ENCODE data around the gene IRF2BP2. TPM values are rescaled to one million over a fixed set of nuclear protein-coding genes. Genes with fewer than 3 reads are reported as not detected.

IRF2BP2 gene
- total and polyA plus RNA-seq, 2 of the 13 experiments (the other 11 are each of a cell fraction or from before 2014, with no cell fraction given): 140 to 147 TPM

GRCh38 chr1:234562334-234562733, 47.6 kb downstream of the IRF2BP2 start (continued):
- TF ChIP-seq ZBTB46 (CRISPR knock-in tag; IDR thresholded peaks at IDR 0.05; ENCODE audit: borderline replicate concordance) (no peak), BATF2 (CRISPR knock-in tag; IDR thresholded peaks at IDR 0.05) (no peak), ZNF674 (CRISPR knock-in tag; IDR thresholded peaks at IDR 0.05; ENCODE audit: low read depth) (no peak), MNT (IDR thresholded peaks at IDR 0.05) (no peak)

- Histone ChIP-seq H3K79me2 (ENCODE audit: insufficient read depth, low read length) (no peaks in the 10 kb centered on the region), H3K36me3 (replicated peaks in 1 of 2; ENCODE audit: control insufficient read depth in 1 of 2, insufficient read depth in 2 of 2, low read length in 2 of 2) (no peaks in the 10 kb centered on the region), H2AFZ (ENCODE audit: low read length) (no peak overlapping the region), H3K4me1 (ENCODE audit: insufficient read depth, low read length) (peaks cover 78% of the 10 kb centered on the region), H4K20me1 (ENCODE audit: insufficient read depth, low read length) (no peaks in the 10 kb centered on the region), H3K4me3 (replicated peaks in 1 of 3; ENCODE audit: insufficient read depth in 1 of 3, low read depth in 2 of 3, low read length in 3 of 3) (no peak overlapping the region), H3K27me3 (ENCODE audit: control insufficient read depth in 1 of 2, insufficient read depth in 2 of 2, low read length in 2 of 2) (no peaks in the 10 kb centered on the region), H3K4me2 (ENCODE audit: low read depth, low read length) (peak overlapping the region; percentile 29), H3K27ac (ENCODE audit: extremely low read length, insufficient read depth, low read length) (no peak overlapping the region), H3K9me3 (ENCODE audit: low read length) (no peaks in the 10 kb centered on the region), H3K9ac (ENCODE audit: insufficient read depth, low read depth, low read length) (no peak overlapping the region)
- POLR2A ChIA-PET: interaction anchor here (0.9 to 1.1 kb wide), 2 partner anchors 15 to 17 kb away, joined by 3 to 6 read pairs; no protein-coding TSS in a partner anchor
- DNase-seq (ENCODE audit: low spot score) (peak; percentile 60), FAIRE-seq (no peak), ATAC-seq (peak; percentile 71)
- 50% methylated on average over 5 of the region's 5 CpGs for WGBS (ENCODE audit: low lambda C conversion rate)
- BruUV-seq (replicated peaks): no TSS peak
- CTCF ChIA-PET (ENCODE audit: low intra/inter-chr PET ratio, low total read pairs): no interaction called here
- intact Hi-C loops (cut with micrococcal nuclease; ENCODE audit: unreplicated experiment) (loop anchor here (5.0 kb wide), 1 partner anchor 59 kb away; no protein-coding TSS in a partner anchor), in situ Hi-C loops (cut with HindIII; ENCODE audit: extremely low pct_ligation_motif_present, low pct_unique_long_range_greater_than_20kb) (no loop called here)
- peak; percentile 62 for TF ChIP-seq HNF4A (CRISPR knock-in tag; IDR thresholded peaks at IDR 0.05)
- peak; percentile 68 for TF ChIP-seq HNF4G (IDR thresholded peaks at IDR 0.05; ENCODE audit: borderline replicate concordance, low read depth, low read length)
- TF ChIP-seq HNF4G (CRISPR knock-in tag; IDR thresholded peaks at IDR 0.05; ENCODE audit: borderline replicate concordance, low read depth): no peak
- TF ChIP-seq ARID5B (CRISPR knock-in tag; IDR thresholded peaks at IDR 0.05): 0 out of 2 replicates have a peak, but pooled peaks have one; percentile 36
- peak; percentile 42 to 45; a peak in 2 of 4 replicates for TF ChIP-seq NR2F1 (CRISPR knock-in tag; IDR thresholded peaks at IDR 0.05)
- no peak for TF ChIP-seq BCL3 (CRISPR knock-in tag; IDR thresholded peaks at IDR 0.05)
- TF ChIP-seq TEAD3 (CRISPR knock-in tag; optimal IDR thresholded peaks at IDR 0.05; ENCODE audit: borderline replicate concordance): peak; percentile 46
- peak; percentile 12; the same call in 1 of the 2 replicates for TF ChIP-seq SMC3 (IDR thresholded peaks at IDR 0.05; ENCODE audit: low read length)
- no peak for TF ChIP-seq KDM5A (IDR thresholded peaks at IDR 0.05; ENCODE audit: borderline replicate concordance, low read length)
These were observed 48.7 kb downstream of the IRF2BP2 start for GRCh38 chr1:234561319-234561718.

All from HepG2 (cell line).